Measurements from ENCODE around the gene MID1. TPM values are rescaled to one million over a fixed set of nuclear protein-coding genes. Genes with fewer than 3 reads are reported as not detected.
A peak's percentile ranks its signal among the peaks of the same experiment; 100 is the strongest.

Gene MID1
- total RNA-seq, 1 donor from 2014 or later: 31.2 TPM

- H3K79me2 ChIP-seq (ENCODE audit: insufficient read depth, low read length): peaks cover 73% of the 10 kb centered on the region
- TF ChIP-seq EZH2 (IDR thresholded peaks at IDR 0.05; ENCODE audit: insufficient read depth, low read length): no peak
- TF ChIP-seq, protein P1, sequence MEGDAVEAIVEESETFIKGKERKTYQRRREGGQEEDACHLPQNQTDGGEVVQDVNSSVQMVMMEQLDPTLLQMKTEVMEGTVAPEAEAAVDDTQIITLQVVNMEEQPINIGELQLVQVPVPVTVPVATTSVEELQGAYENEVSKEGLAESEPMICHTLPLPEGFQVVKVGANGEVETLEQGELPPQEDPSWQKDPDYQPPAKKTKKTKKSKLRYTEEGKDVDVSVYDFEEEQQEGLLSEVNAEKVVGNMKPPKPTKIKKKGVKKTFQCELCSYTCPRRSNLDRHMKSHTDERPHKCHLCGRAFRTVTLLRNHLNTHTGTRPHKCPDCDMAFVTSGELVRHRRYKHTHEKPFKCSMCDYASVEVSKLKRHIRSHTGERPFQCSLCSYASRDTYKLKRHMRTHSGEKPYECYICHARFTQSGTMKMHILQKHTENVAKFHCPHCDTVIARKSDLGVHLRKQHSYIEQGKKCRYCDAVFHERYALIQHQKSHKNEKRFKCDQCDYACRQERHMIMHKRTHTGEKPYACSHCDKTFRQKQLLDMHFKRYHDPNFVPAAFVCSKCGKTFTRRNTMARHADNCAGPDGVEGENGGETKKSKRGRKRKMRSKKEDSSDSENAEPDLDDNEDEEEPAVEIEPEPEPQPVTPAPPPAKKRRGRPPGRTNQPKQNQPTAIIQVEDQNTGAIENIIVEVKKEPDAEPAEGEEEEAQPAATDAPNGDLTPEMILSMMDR (IDR thresholded peaks at IDR 0.05; ENCODE audit: insufficient read depth, low read depth, low read length): no peak
- H3K27ac ChIP-seq (ENCODE audit: low read depth, low read length): peak overlapping the region; percentile 61
- no peaks in the 10 kb centered on the region for H4K20me1 ChIP-seq (ENCODE audit: insufficient read depth, low read length)
- no peaks in the 10 kb centered on the region for H3K9me3 ChIP-seq (ENCODE audit: insufficient read depth, low read depth, low read length)
- peaks cover 12% of the 10 kb centered on the region for H3K4me1 Mint-ChIP-seq (ENCODE audit: low read depth, unreplicated experiment)
- peaks cover 21% of the 10 kb centered on the region for H3K4me1 ChIP-seq (ENCODE audit: insufficient read depth, low read length)
- H2AFZ ChIP-seq (ENCODE audit: low read depth, low read length): no peak overlapping the region
- H3K27ac Mint-ChIP-seq (ENCODE audit: unreplicated experiment): peak overlapping the region; percentile 93
- H3K4me3 Mint-ChIP-seq (ENCODE audit: unreplicated experiment): no peak overlapping the region
- H3K9ac ChIP-seq (ENCODE audit: low read length): peak overlapping the region; percentile 48
- FAIRE-seq (peak; percentile 99), DNase-seq (ENCODE audit: low read depth) (no peak)
- no peak overlapping the region for H3K4me3 ChIP-seq (ENCODE audit: insufficient read depth, low read depth, low read length)
- H3K36me3 ChIP-seq (ENCODE audit: insufficient read depth, low read length): no peaks in the 10 kb centered on the region
- H3K9me3 Mint-ChIP-seq (ENCODE audit: unreplicated experiment): no peaks in the 10 kb centered on the region
- no peaks in the 10 kb centered on the region for H3K27me3 ChIP-seq (ENCODE audit: insufficient read depth, low read length)
- no peaks in the 10 kb centered on the region for H3K27me3 Mint-ChIP-seq (ENCODE audit: low read depth, unreplicated experiment)
- peak overlapping the region; percentile 29 for H3K4me2 ChIP-seq (ENCODE audit: low read length)
- H3K36me3 Mint-ChIP-seq (ENCODE audit: low read depth, unreplicated experiment): peaks cover 4% of the 10 kb centered on the region
Measured at GRCh38 chrX:10570601-10571000, 49.8 kb downstream of the MID1 start.

- peak; percentile 66 for FAIRE-seq
- Mint-ChIP-seq H3K4me1 (ENCODE audit: low read depth, unreplicated experiment) (peaks cover 12% of the 10 kb centered on the region), H3K27me3 (ENCODE audit: low read depth, unreplicated experiment) (no peaks in the 10 kb centered on the region), H3K27ac (ENCODE audit: unreplicated experiment) (peak overlapping the region; percentile 93), H3K4me3 (ENCODE audit: unreplicated experiment) (no peak overlapping the region), H3K9me3 (ENCODE audit: unreplicated experiment) (no peaks in the 10 kb centered on the region), H3K36me3 (ENCODE audit: low read depth, unreplicated experiment) (peaks cover 4% of the 10 kb centered on the region)
- Histone ChIP-seq H3K9me3 (ENCODE audit: insufficient read depth, low read depth, low read length) (no peaks in the 10 kb centered on the region), H3K4me2 (ENCODE audit: low read length) (peak overlapping the region; percentile 37), H3K9ac (ENCODE audit: low read length) (peak overlapping the region; percentile 48), H3K36me3 (ENCODE audit: insufficient read depth, low read length) (no peaks in the 10 kb centered on the region), H4K20me1 (ENCODE audit: insufficient read depth, low read length) (no peaks in the 10 kb centered on the region), H3K27ac (ENCODE audit: low read depth, low read length) (peak overlapping the region; percentile 61), H3K27me3 (ENCODE audit: insufficient read depth, low read length) (no peaks in the 10 kb centered on the region), H3K4me1 (ENCODE audit: insufficient read depth, low read length) (peaks cover 21% of the 10 kb centered on the region), H2AFZ (ENCODE audit: low read depth, low read length) (no peak overlapping the region), H3K79me2 (ENCODE audit: insufficient read depth, low read length) (peaks cover 71% of the 10 kb centered on the region), H3K4me3 (ENCODE audit: insufficient read depth, low read depth, low read length) (no peak overlapping the region)
- TF ChIP-seq EZH2 (IDR thresholded peaks at IDR 0.05; ENCODE audit: insufficient read depth, low read length): no peak
- TF ChIP-seq, protein P1 (IDR thresholded peaks at IDR 0.05; ENCODE audit: insufficient read depth, low read depth, low read length): no peak
- peak; percentile 58 for DNase-seq (ENCODE audit: low read depth)
Measured at GRCh38 chrX:10569946-10570345, 50.4 kb downstream of the MID1 start.

GRCh38 chrX:10568428-10568827 lies 52.0 kb downstream of the MID1 start:
- H2AFZ ChIP-seq (ENCODE audit: low read depth, low read length): no peak overlapping the region
- peaks cover 21% of the 10 kb centered on the region for H3K4me1 ChIP-seq (ENCODE audit: insufficient read depth, low read length)
- TF ChIP-seq, protein P1 (IDR thresholded peaks at IDR 0.05; ENCODE audit: insufficient read depth, low read depth, low read length): no peak
- TF ChIP-seq EZH2 (IDR thresholded peaks at IDR 0.05; ENCODE audit: insufficient read depth, low read length): no peak
- H3K36me3 ChIP-seq (ENCODE audit: insufficient read depth, low read length): no peaks in the 10 kb centered on the region
- H3K27me3 ChIP-seq (ENCODE audit: insufficient read depth, low read length): no peaks in the 10 kb centered on the region
- no peak overlapping the region for H3K4me2 ChIP-seq (ENCODE audit: low read length)
- DNase-seq (ENCODE audit: low read depth) (no peak), FAIRE-seq (no peak)
- peaks cover 67% of the 10 kb centered on the region for H3K79me2 ChIP-seq (ENCODE audit: insufficient read depth, low read length)
- Mint-ChIP-seq H3K4me3 (ENCODE audit: unreplicated experiment) (no peak overlapping the region), H3K9me3 (ENCODE audit: unreplicated experiment) (no peaks in the 10 kb centered on the region), H3K4me1 (ENCODE audit: low read depth, unreplicated experiment) (peaks cover 12% of the 10 kb centered on the region), H3K27ac (ENCODE audit: unreplicated experiment) (no peak overlapping the region), H3K27me3 (ENCODE audit: low read depth, unreplicated experiment) (no peaks in the 10 kb centered on the region), H3K36me3 (ENCODE audit: low read depth, unreplicated experiment) (peaks cover 4% of the 10 kb centered on the region)
- peak overlapping the region; percentile 26 for H3K27ac ChIP-seq (ENCODE audit: low read depth, low read length)
- H3K9me3 ChIP-seq (ENCODE audit: insufficient read depth, low read depth, low read length): no peaks in the 10 kb centered on the region
- no peak overlapping the region for H3K9ac ChIP-seq (ENCODE audit: low read length)
- no peak overlapping the region for H3K4me3 ChIP-seq (ENCODE audit: insufficient read depth, low read depth, low read length)
- no peaks in the 10 kb centered on the region for H4K20me1 ChIP-seq (ENCODE audit: insufficient read depth, low read length)

All from astrocyte (in vitro differentiated cells and primary cell).